Natural killer cell (primary cell): ENCODE measurements around the gene WDR7. TPM values are rescaled to one million over a fixed set of nuclear protein-coding genes. Genes with fewer than 3 reads are reported as not detected.

ENCODE experiments used
- ATAC-seq, 3 donors: fragments of 150-1000 bp in 2 of 3; fragments of 200-7000 bp in 1 of 3; cut with Tn5 transposase; 1 replicate in 1 of 3; 2 replicates in 2 of 3; pipeline ENCODE4 v1.10.0; 2021; ENCODE audit warnings: mild to moderate bottlenecking in 2 of 3, moderate library complexity in 2 of 3
- DNase-seq, 2 donors: peaks; one replicate each; pipeline versions ENCODE4 v3.0.0 to v3.0.0-alpha.2; 2013 to 2021; ENCODE audit warnings: mixed read lengths in 1 of 2
- H3K27ac ChIP-seq: one replicate; pipeline ENCODE4 v1.5.1; 2013; ENCODE audit warnings: mild to moderate bottlenecking, low read length
- H3K27me3 ChIP-seq: one replicate; pipeline ENCODE4 v1.6.1; 2013; ENCODE audit warnings: low read length; ENCODE audit not compliant: control insufficient read depth, insufficient read depth
- H3K36me3 ChIP-seq: one replicate; pipeline ENCODE4 v1.6.1; 2013; ENCODE audit warnings: low read length; ENCODE audit not compliant: control insufficient read depth, insufficient read depth
- H3K4me1 ChIP-seq: one replicate; pipeline ENCODE4 v1.6.1; 2013; ENCODE audit warnings: low read length; ENCODE audit not compliant: control insufficient read depth, insufficient read depth
- H3K4me3 ChIP-seq: one replicate; pipeline ENCODE4 v1.5.1; 2013; ENCODE audit warnings: low read length
- H3K9me3 ChIP-seq: one replicate; pipeline ENCODE4 v1.6.1; 2013; ENCODE audit warnings: low read length; ENCODE audit not compliant: control insufficient read depth, insufficient read depth
- H3K27ac Mint-ChIP-seq, 2 donors: one replicate each; pipeline ENCODE4 v1.8.0; 2022; ENCODE audit warnings: mild to moderate bottlenecking in 2 of 2, mixed read lengths in 2 of 2, moderate library complexity in 1 of 2
- H3K27me3 Mint-ChIP-seq, 2 donors: one replicate each; pipeline ENCODE4 v1.8.0; 2022; ENCODE audit warnings: low read depth in 2 of 2, mixed read lengths in 2 of 2
- H3K36me3 Mint-ChIP-seq: one replicate; pipeline ENCODE4 v1.8.0; 2022; ENCODE audit warnings: mixed read lengths
- H3K4me1 Mint-ChIP-seq, 2 donors: one replicate each; pipeline ENCODE4 v1.8.0; 2022; ENCODE audit warnings: mixed read lengths in 2 of 2
- H3K4me3 Mint-ChIP-seq: one replicate; pipeline ENCODE4 v1.8.0; 2022; ENCODE audit warnings: mild to moderate bottlenecking, moderate library complexity, mixed read lengths
- H3K9me3 Mint-ChIP-seq, 2 donors: one replicate each; pipeline ENCODE4 v1.8.0; 2022; ENCODE audit warnings: mixed read lengths in 2 of 2
- WGBS: methylation state at CpG from one replicate; pipeline ENCODE4 v1.1.7; 2013; ENCODE audit warnings: missing lambda C conversion rate; ENCODE audit not compliant: insufficient coverage; 5-methylcytosine and 5-hydroxymethylcytosine counted together
- intact Hi-C: fragments of 100-400 bp; cut with micrococcal nuclease; formaldehyde crosslinking; loops from one replicate; pipeline ENCODE4 v1.14.2; 2022
- total RNA-seq, 4 donors: library from RNA; stranded (reverse); fragments of 120-200 nt in 1 of 4; gene quantifications; one replicate each; pipeline versions ENCODE4 v1.2.3 to v1.2.4, GENCODE V29; 2013 to 2022
- TF ChIP-seq, protein P1 (sequence below): fragments of 200-600 bp; IDR thresholded peaks from one replicate; pipeline ENCODE4 v1.8.0; 2022; ENCODE audit warnings: antibody characterized with exemption

Gene WDR7
- total RNA-seq, 3 donors from 2014 or later (not counting 1 experiment from before 2014, with no cell fraction given): 71.1 to 103 (median 77.3) TPM

DNA sequence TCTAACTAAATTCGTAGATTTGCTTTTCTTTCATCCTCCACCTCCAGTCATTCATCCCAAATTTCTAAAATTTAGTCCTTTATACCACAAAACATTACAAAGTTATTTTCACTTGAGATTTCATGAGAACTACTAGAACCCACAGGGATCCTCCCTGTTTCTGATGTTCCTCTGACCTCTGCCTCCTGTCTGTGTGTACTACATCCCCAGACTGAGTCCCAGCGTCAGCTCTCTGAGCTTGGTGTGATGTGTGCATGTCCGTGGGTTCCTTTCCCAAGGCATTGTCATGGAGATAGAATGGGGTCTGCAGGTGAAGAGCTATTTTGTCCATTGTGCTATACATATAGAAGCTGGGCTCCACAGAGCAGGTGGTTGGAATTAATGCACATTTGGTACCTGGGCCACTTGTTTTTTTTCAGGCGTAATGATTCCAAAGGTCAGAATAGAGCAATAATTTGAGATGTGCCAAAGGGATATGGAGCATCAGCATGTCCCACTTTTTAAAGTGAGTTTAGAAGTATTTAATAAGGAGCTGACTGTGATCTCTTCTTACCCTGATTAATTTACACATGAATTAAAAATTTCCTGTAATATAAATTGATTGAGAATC is 344.5 kb downstream of the WDR7 start:
- Histone ChIP-seq H3K9me3 (no peaks in the 10 kb centered on the region), H3K4me3 (no peak overlapping the region), H3K27me3 (no peaks in the 10 kb centered on the region), H3K27ac (no peak overlapping the region), H3K4me1 (no peaks in the 10 kb centered on the region), H3K36me3 (no peaks in the 10 kb centered on the region)
- intact Hi-C loops: no loop called here
- Mint-ChIP-seq H3K27ac (no peak overlapping the region), H3K9me3 (peaks cover 0 to 2% of the 10 kb centered on the region in 2 donors), H3K36me3 (no peaks in the 10 kb centered on the region), H3K4me3 (no peak overlapping the region), H3K4me1 (peaks cover 0 to 1% of the 10 kb centered on the region in 2 donors), H3K27me3 (no peaks in the 10 kb centered on the region)
- TF ChIP-seq, protein P1, sequence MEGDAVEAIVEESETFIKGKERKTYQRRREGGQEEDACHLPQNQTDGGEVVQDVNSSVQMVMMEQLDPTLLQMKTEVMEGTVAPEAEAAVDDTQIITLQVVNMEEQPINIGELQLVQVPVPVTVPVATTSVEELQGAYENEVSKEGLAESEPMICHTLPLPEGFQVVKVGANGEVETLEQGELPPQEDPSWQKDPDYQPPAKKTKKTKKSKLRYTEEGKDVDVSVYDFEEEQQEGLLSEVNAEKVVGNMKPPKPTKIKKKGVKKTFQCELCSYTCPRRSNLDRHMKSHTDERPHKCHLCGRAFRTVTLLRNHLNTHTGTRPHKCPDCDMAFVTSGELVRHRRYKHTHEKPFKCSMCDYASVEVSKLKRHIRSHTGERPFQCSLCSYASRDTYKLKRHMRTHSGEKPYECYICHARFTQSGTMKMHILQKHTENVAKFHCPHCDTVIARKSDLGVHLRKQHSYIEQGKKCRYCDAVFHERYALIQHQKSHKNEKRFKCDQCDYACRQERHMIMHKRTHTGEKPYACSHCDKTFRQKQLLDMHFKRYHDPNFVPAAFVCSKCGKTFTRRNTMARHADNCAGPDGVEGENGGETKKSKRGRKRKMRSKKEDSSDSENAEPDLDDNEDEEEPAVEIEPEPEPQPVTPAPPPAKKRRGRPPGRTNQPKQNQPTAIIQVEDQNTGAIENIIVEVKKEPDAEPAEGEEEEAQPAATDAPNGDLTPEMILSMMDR: no peak
- ATAC-seq (no peak), DNase-seq (no peak)
- 96% methylated on average over 4 of the region's 4 CpGs for WGBS

DNA sequence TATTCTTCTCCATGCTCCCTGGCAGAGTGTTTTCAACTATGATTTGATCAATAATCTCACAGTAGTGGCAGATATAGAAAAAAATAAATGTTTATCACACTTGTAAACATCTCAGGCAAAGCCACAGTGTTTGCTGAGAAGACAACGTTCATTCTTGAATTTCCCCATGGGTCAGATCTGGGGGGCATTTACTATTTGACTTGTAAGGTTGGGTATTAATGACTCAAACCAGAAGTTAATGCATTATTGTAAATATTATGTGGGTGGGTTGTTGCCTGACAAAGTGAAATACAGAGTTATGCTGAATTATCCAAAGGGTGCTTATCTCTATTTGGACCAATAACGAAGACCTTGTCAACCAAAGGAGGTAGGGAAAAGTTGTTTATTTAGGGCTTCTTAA is 346.0 kb downstream of the WDR7 start:
- TF ChIP-seq, protein P1: no peak
- intact Hi-C loops: no loop called here
- Histone ChIP-seq H3K4me1 (no peaks in the 10 kb centered on the region), H3K4me3 (no peak overlapping the region), H3K36me3 (no peaks in the 10 kb centered on the region), H3K27me3 (no peaks in the 10 kb centered on the region), H3K27ac (no peak overlapping the region), H3K9me3 (no peaks in the 10 kb centered on the region)
- no peaks in the 10 kb centered on the region for H3K9me3 Mint-ChIP-seq
- WGBS: 57% methylated on average over 1 of the region's 2 CpGs
- H3K36me3 Mint-ChIP-seq: no peaks in the 10 kb centered on the region
- DNase-seq: no peak
- no peak overlapping the region for H3K27ac Mint-ChIP-seq
- H3K4me1 Mint-ChIP-seq: peaks cover 0 to 4% of the 10 kb centered on the region in 2 donors
- no peak for ATAC-seq
- H3K4me3 Mint-ChIP-seq: no peak overlapping the region
- no peaks in the 10 kb centered on the region for H3K27me3 Mint-ChIP-seq

GRCh38 chr18:56999823-57000222 is 348.7 kb downstream of the WDR7 start:
- peaks cover 10 to 17% of the 10 kb centered on the region in 2 donors for H3K4me1 Mint-ChIP-seq
- no peaks in the 10 kb centered on the region for H3K9me3 Mint-ChIP-seq
- H3K9me3 ChIP-seq: no peaks in the 10 kb centered on the region
- H3K27me3 ChIP-seq: no peaks in the 10 kb centered on the region
- no peak overlapping the region for H3K27ac ChIP-seq
- 99% methylated on average over 3 of the region's 3 CpGs for WGBS
- no peaks in the 10 kb centered on the region for H3K36me3 Mint-ChIP-seq
- TF ChIP-seq, protein P1: no peak
- H3K4me1 ChIP-seq: no peaks in the 10 kb centered on the region
- H3K4me3 Mint-ChIP-seq: no peak overlapping the region
- DNase-seq: no peak
- no peak overlapping the region for H3K27ac Mint-ChIP-seq
- H3K4me3 ChIP-seq: no peak overlapping the region
- H3K27me3 Mint-ChIP-seq: no peaks in the 10 kb centered on the region
- intact Hi-C loops: no loop called here
- no peak for ATAC-seq
- no peaks in the 10 kb centered on the region for H3K36me3 ChIP-seq

- no peaks in the 10 kb centered on the region for H3K9me3 ChIP-seq
- Mint-ChIP-seq H3K27ac (no peak overlapping the region), H3K9me3 (no peaks in the 10 kb centered on the region), H3K36me3 (no peaks in the 10 kb centered on the region), H3K4me1 (peaks cover 12 to 18% of the 10 kb centered on the region in 2 donors), H3K27me3 (no peaks in the 10 kb centered on the region), H3K4me3 (no peak overlapping the region)
- intact Hi-C loops: no loop called here
- DNase-seq (no peak), ATAC-seq (no peak)
- 81% methylated on average over 2 of the region's 2 CpGs for WGBS
- no peak overlapping the region for H3K4me3 ChIP-seq
- TF ChIP-seq, protein P1: no peak
- H3K27me3 ChIP-seq: no peaks in the 10 kb centered on the region
- no peak overlapping the region for H3K27ac ChIP-seq
- H3K4me1 ChIP-seq: no peaks in the 10 kb centered on the region
- no peaks in the 10 kb centered on the region for H3K36me3 ChIP-seq
Measured at GRCh38 chr18:57002627-57003026, 351.5 kb downstream of the WDR7 start.
